Sigmoid colon (tissue), 7 donors: ENCODE measurements around the gene TEP1. TPM values are rescaled to one million over a fixed set of nuclear protein-coding genes. Genes with fewer than 3 reads are reported as not detected.
A peak's percentile ranks its signal among the peaks of the same experiment; 100 is the strongest.

Experiments used
- DNase-seq: peaks from one replicate; pipeline ENCODE4 v3.0.0-alpha.2; 2019
- H3K27ac ChIP-seq, 4 donors: fragments of 200-600 bp; sonication (generic); one replicate each; pipeline ENCODE4 v1.5.1; 2016 to 2019; ENCODE audit warnings: mild to moderate bottlenecking in 1 of 4
- H3K27me3 ChIP-seq, 3 donors: fragments of 200-600 bp; sonication (generic); one replicate each; pipeline ENCODE4 v1.5.1; 2019; ENCODE audit warnings: mild to moderate bottlenecking in 1 of 3
- H3K36me3 ChIP-seq, 4 donors: fragments of 200-600 bp; sonication (generic); one replicate each; pipeline ENCODE4 v1.5.1; 2016 to 2019
- H3K4me1 ChIP-seq, 4 donors: fragments of 200-600 bp; sonication (generic); one replicate each; pipeline ENCODE4 v1.5.1; 2017 to 2019
- H3K4me3 ChIP-seq, 4 donors: fragments of 200-600 bp; sonication (generic); one replicate each; pipeline ENCODE4 v1.5.1; 2017 to 2019; ENCODE audit warnings: mild to moderate bottlenecking in 2 of 4, moderate library complexity in 1 of 4
- H3K9me3 ChIP-seq, 4 donors: fragments of 200-600 bp in 3 of 4; sonication (generic) in 3 of 4; one replicate each; pipeline versions ENCODE4 v1.5.1 to v1.6.1; 2013 to 2019
- CTCF ChIP-seq, 4 experiments: fragments of 450-650 bp in 3 of 4; fragments of 200-600 bp in 1 of 4; IDR thresholded peaks; one replicate each; pipeline ENCODE4 v1.5.1; 2016 to 2019; ENCODE audit warnings: antibody characterized with exemption in 4 of 4, mild to moderate bottlenecking in 3 of 4, moderate library complexity in 2 of 4
- EP300 ChIP-seq, 4 donors: sonication (generic); formaldehyde crosslinking; IDR thresholded peaks; one replicate each; pipeline ENCODE4 v1.6.1; 2017; ENCODE audit warnings: antibody characterized with exemption in 4 of 4
- POLR2A ChIP-seq, 2 donors: fragments of 450-650 bp; IDR thresholded peaks; one replicate each; pipeline ENCODE4 v1.6.1; 2016; ENCODE audit warnings: antibody characterized with exemption in 2 of 2, mild to moderate bottlenecking in 2 of 2, moderate library complexity in 2 of 2
- POLR2AphosphoS5 ChIP-seq, 4 donors: sonication (generic); formaldehyde crosslinking; IDR thresholded peaks; one replicate each; pipeline ENCODE4 v1.6.1; 2017; ENCODE audit warnings: antibody characterized with exemption in 4 of 4
- WGBS, 2 donors: extraction: QIAGEN DNeasy Blood & Tissue Kit; methylation state at CpG; one replicate each; pipeline ENCODE4 v1.1.7; 2013; 5-methylcytosine and 5-hydroxymethylcytosine counted together
- intact Hi-C: fragments of 100-400 bp; cut with DNase I; formaldehyde crosslinking; loops from one replicate; pipeline ENCODE4 v1.15.1; 2023
- polyA plus RNA-seq, 3 donors: library from polyadenylated mRNA; stranded (reverse); fragments of 200-250 nt; gene quantifications; one replicate each; pipeline ENCODE4 v1.2.3, GENCODE V29; 2013
- total RNA-seq, 4 donors: library from RNA; depleted of rRNA; stranded (reverse); fragments of >200 nt; gene quantifications; one replicate each; pipeline ENCODE4 v1.1.0, GENCODE V29; 2016
- donor health status: healthy with polysubstance abuse.
- donor health status: Bipolar disorder and iron deficiency.
- donor health status: healthy.

The TEP1 gene
- total and polyA plus RNA-seq, 7 donors = 12.7 to 43.7 (median 22.9) TPM

DNA sequence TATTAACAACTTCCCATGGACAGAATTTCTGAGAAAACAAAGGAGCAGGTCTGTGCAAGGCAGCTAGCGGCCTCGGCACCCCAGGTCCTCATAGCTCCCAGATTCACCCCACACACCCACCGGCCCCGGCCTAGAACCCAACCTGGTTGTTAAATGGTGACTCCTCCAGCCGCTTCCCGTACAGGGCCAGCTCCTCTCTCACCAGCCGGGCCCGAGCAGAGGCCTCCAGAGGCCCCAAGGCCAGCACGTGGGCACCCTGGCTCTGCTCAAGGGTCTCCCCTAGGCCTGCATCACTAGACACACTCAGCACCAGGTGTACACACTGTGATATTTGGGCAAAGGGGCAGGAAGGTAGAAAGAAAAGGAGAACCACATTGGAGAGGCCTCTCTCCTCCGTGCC is 30.3 kb downstream of the TEP1 start:
- Histone ChIP-seq H3K27ac (no peak overlapping the region), H3K9me3 (no peaks in the 10 kb centered on the region), H3K4me1 (no peaks in the 10 kb centered on the region), H3K27me3 (no peaks in the 10 kb centered on the region), H3K4me3 (no peak overlapping the region), H3K36me3 (peaks cover 78 to 98% (median 95%) of the 10 kb centered on the region in 4 donors)
- 95 to 97% methylated on average over 10 of the region's 10 CpGs for WGBS, 2 donors
- intact Hi-C loops = no loop called here
- peak; percentile 60 for DNase-seq
- no peak for TF ChIP-seq CTCF (IDR thresholded peaks at IDR 0.05)
- TF ChIP-seq POLR2AphosphoS5 (IDR thresholded peaks at IDR 0.05) = no peak
- no peak for TF ChIP-seq POLR2A (IDR thresholded peaks at IDR 0.05)
- no peak for TF ChIP-seq EP300 (IDR thresholded peaks at IDR 0.05)

DNA sequence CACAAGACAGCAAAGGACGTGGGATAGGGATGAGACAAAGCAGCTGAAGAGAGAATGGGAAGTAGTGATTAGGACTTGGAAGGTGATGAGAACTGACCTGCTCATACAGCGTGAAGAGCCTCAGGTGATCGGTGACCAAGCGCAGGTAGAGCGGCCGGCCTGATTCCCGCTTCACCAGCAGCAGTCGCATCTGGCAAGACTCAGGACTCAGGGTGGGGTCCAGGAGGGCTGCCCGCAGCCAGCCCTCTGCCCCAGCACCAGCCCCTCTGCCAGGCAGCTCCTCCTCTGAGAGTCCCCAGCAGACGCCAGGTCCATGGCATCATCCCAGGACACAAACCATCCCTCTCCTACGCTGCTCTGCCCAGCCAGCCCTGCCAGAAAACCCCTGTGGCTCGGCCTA is 30.8 kb downstream of the TEP1 start:
- H3K36me3 ChIP-seq = peaks cover 75 to 98% (median 95%) of the 10 kb centered on the region in 4 donors
- WGBS, 2 donors = 95 to 97% methylated on average over 12 of the region's 12 CpGs
- H3K9me3 ChIP-seq = no peaks in the 10 kb centered on the region
- intact Hi-C loops = no loop called here
- no peak overlapping the region for H3K4me3 ChIP-seq
- no peak overlapping the region for H3K27ac ChIP-seq
- TF ChIP-seq EP300 (IDR thresholded peaks at IDR 0.05) (no peak), POLR2A (IDR thresholded peaks at IDR 0.05) (no peak), CTCF (IDR thresholded peaks at IDR 0.05) (no peak), POLR2AphosphoS5 (IDR thresholded peaks at IDR 0.05) (no peak)
- DNase-seq = no peak
- no peaks in the 10 kb centered on the region for H3K4me1 ChIP-seq
- H3K27me3 ChIP-seq = no peaks in the 10 kb centered on the region

DNA sequence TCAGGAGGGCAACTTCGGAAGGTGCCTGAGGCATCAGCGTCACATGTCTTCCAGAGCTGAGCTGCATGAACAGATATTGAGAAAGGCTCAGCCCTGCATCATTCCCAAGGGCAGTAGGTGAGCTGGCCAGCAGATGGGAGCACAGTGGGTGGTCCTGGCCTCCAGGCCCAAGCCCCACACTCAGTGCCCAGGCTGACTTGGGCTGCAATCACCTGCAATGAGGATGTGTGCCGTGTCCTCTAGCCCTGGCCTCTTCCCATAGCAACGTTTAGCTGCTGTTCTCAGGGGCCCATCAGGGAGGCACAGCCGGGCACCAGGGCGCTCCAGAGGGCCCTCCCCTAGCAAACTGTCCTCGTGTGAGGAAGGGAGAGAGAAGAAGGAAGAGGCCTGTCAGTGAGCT is 32.0 kb downstream of the TEP1 start:
- WGBS, 2 donors = 87 to 88% methylated on average over 7 of the region's 7 CpGs
- no peak overlapping the region for H3K4me3 ChIP-seq
- no peaks in the 10 kb centered on the region for H3K27me3 ChIP-seq
- peaks cover 78 to 100% (median 96%) of the 10 kb centered on the region in 4 donors for H3K36me3 ChIP-seq
- intact Hi-C loops = no loop called here
- H3K4me1 ChIP-seq = no peaks in the 10 kb centered on the region
- no peak overlapping the region for H3K27ac ChIP-seq
- H3K9me3 ChIP-seq = no peaks in the 10 kb centered on the region
- no peak for DNase-seq
- no peak for TF ChIP-seq POLR2A (IDR thresholded peaks at IDR 0.05)

DNA sequence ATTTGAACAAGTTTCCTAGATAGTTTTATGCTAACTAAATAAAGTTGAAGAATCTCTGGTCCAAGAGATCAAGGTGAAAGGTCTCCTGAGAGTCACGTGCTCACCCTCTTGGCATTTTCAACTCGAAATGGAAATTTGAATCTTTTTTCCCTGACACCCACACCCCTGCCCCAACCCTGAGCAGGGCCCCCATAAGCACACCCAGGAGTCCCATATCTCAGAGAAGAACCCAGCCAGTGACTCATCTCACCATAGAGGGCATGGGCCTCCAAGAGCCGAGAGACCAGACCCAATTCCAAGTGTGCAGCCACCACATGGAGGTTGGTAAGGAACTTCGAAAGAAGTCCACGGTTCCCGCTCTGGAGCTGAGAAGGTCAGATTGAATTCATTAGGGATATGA is 32.6 kb downstream of the TEP1 start:
- Histone ChIP-seq H3K27ac (no peak overlapping the region), H3K27me3 (no peaks in the 10 kb centered on the region), H3K4me1 (no peaks in the 10 kb centered on the region), H3K36me3 (peaks cover 77 to 100% (median 96%) of the 10 kb centered on the region in 4 donors), H3K4me3 (no peak overlapping the region), H3K9me3 (no peaks in the 10 kb centered on the region)
- DNase-seq = no peak
- intact Hi-C loops = no loop called here
- WGBS, 2 donors = 95 to 96% methylated on average over 6 of the region's 6 CpGs
- TF ChIP-seq POLR2AphosphoS5 (IDR thresholded peaks at IDR 0.05) = no peak
- no peak for TF ChIP-seq EP300 (IDR thresholded peaks at IDR 0.05)
- no peak for TF ChIP-seq CTCF (IDR thresholded peaks at IDR 0.05)
- no peak for TF ChIP-seq POLR2A (IDR thresholded peaks at IDR 0.05)

GRCh38 chr14:20379743-20380142 is 33.6 kb downstream of the TEP1 start:
- Histone ChIP-seq H3K27me3 (no peaks in the 10 kb centered on the region), H3K4me3 (no peak overlapping the region), H3K36me3 (peaks cover 83 to 100% (median 96%) of the 10 kb centered on the region in 4 donors), H3K27ac (no peak overlapping the region), H3K9me3 (no peaks in the 10 kb centered on the region), H3K4me1 (no peaks in the 10 kb centered on the region)
- 32 to 52% methylated on average over 1 of the region's 1 CpG for WGBS, 2 donors
- TF ChIP-seq POLR2AphosphoS5 (IDR thresholded peaks at IDR 0.05) (no peak), EP300 (IDR thresholded peaks at IDR 0.05) (no peak), CTCF (IDR thresholded peaks at IDR 0.05) (no peak), POLR2A (IDR thresholded peaks at IDR 0.05) (no peak)
- no peak for DNase-seq
- intact Hi-C loops = no loop called here
